ENCODE measurements around the gene KANSL2.
"Not testable (repeated sequence)": the region's sequence is repeated elsewhere in the genome, so short reads cannot be mapped to it uniquely, and the experiment has no call there.

KANSL2 gene, protein sequence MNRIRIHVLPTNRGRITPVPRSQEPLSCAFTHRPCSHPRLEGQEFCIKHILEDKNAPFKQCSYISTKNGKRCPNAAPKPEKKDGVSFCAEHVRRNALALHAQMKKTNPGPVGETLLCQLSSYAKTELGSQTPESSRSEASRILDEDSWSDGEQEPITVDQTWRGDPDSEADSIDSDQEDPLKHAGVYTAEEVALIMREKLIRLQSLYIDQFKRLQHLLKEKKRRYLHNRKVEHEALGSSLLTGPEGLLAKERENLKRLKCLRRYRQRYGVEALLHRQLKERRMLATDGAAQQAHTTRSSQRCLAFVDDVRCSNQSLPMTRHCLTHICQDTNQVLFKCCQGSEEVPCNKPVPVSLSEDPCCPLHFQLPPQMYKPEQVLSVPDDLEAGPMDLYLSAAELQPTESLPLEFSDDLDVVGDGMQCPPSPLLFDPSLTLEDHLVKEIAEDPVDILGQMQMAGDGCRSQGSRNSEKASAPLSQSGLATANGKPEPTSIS

DNA sequence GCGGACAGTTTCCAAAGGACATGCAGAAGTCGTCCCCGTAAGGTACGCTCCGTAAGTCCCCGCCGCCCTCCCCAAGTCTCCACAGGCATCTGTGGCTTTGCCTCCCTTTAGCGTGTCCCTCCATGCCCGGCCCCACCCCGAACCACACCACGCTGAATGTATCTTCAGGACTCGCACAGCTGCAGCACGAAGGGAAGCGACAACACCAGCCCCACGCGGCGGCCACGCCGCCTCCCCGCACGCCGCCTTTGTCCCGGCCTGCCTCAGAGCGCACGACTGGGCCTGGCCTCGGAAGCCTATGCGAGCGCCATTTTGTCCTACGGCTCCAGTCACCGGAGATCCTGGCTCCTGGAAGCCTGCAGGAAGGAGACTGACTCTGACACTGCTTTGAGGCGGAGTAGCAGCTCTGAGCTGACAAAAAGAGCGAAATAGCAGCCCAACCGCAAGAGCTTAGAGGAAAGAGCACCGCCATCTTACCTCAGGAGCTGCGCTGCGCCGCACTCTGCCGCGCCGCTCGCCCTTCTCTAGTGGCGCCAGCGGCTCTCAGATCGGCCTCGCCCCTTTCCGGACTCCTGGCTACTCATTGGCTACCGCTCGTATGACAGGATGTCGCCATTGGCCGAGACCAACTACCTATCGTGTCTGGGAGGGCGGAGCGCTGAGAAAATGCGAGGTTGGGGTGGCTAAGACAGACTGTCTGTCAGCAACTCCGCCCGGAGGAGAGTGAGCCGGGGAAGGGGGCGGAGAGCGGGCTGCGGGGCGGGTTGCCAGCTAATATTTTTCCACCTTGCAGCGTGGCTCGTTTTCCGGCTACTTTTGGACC lies at the start of gene KANSL2:
KANSL2 (minus strand) TSS at position 529 of the 823 bp plus-strand sequence. CDS start 606 bp downstream, outside the sequence.
- peak; percentile 98 for DNase-seq

DNA sequence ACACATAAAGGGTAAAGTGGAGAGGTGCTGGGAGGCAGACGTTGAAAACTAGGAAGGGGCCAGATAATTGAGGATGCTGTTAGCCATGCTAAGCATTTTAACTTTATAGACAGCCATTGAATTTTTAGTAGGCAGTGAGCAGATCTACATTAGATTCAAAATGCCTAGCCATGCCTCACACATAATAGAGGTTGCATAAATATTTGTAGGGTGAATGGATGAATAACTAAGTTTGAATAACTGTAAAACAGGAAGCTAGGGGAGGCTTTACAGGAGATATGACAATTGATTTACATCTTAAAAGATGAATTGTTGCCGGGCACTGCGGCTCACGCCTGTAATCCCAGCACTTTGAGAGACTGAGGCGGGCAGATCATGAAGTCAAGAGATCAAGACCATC lies 46.8 kb upstream of the KANSL2 start:
- DNase-seq, result no peak

DNA sequence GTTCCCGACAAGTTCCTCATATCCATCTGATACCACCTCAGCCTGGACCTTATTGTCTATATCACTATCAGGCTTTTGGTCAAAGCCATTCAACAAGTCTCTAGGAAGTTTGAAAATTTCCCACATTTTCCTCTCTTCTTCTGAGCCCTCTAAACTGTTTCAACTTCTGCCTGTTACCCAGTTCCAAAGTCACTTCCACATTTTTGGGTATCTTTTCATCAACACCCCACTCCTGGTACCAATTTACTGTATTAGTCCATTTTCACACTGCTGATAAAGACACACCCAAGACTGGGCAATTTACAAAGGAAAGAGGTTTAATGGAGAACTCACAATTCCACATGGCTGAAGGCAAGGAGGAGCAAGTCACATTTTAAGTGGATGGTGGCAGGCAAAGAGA lies 38.7 kb upstream of the KANSL2 start:
- not testable (repeated sequence) for DNase-seq

DNA sequence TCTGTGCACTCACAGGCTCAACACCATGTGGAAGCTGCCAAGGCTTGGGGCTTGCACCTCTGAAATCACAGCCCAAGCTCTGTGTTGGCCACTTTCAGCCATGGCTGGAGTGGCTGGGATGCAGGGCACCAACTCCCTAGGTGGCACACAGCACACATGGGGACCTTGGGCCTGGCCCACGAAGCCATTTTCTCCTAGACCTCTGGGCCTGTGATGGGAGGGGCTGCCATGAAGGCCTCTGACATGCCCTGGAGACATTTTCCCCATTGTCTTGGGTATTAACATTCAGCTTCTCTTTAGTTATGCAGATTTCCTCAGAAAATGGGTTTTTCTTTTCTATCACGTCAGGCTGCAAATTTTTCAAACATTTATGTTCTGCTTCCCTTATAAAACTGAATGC lies 38.1 kb upstream of the KANSL2 start:
- not testable (repeated sequence) for DNase-seq

DNA sequence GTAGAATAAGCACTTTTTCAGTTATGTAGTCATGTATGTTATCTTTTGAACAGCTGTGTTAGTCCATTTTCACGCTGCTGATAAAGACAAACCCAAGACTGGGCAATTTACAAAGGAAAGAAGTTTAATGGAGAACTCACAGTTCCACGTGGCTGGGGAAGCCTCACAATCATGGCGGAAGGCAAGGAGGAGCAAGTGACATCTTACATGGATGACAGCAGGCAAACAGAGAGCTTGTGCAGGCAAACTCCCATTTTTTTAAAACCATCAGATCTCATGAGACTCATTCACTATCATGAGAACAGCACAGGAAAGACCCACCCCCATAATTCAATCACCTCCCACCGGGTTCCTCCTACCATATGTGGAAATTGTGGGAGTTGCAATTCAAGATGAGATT lies 37.0 kb upstream of the KANSL2 start:
- not testable (repeated sequence) for DNase-seq

DNA sequence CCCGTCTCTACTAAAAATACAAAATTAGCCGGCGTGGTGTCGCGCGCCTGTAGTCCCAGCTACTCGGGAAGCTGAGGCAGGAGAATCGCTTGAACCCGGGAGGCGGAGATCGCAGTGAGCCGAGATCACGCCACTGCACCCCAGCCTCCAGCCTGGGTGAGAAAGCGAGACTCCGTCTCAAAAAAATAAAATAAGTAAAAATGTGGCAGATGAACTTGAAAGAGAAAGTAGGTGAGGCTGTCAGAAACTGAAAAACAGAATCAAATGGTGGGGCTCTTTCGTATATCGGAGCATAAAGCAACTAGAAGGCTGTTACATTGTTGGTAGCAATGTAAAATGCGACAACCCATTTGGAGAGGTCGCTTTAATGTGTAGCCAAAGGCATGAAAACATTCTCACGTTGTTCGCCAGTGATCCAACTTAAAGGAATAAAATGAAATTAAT lies 35.2 kb upstream of the KANSL2 start:
- DNase-seq, result no peak

DNA sequence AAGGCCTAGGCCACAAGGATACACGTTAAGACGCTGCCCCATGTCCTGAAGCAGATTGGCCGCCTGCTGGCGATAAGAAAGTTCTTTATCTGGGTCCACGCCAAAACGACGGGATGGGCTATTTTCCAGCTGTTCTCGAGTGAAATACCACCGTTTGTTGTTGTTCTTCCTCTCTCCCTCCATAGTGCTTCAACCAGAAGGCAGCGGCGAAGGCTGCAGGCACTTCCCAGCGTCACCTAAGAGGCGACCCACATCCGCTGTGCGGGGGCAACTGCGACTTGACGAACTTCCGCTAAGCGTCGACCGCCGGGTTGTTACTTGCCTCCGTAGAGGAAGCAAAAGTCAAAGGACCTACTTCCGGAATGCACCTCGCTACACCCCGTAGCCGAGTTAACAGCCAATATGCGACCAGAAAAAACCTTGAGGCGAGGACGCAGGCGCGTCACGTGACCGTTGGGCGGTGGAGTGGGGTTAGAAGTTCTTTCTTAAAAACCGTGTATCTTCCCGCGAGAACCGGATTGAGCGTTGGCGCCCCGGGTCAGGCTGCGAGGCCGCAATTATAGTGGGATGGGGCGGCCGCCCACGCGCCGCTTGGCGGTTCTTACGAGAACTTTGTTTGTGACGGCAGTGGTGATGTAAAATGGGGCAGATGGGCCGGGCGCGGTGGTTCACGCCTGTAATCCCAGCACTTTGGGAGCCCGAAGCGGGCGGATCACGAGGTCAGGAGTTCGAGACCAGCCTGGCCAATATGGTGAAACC lies 34.6 kb upstream of the KANSL2 start, which contains the start of gene CCNT1:
CCNT1 (minus strand) TSS at position 215 of the 759 bp plus-strand sequence; CDS start at position 183, 32 bp downstream.
- DNase-seq, result peak; percentile 100

DNA sequence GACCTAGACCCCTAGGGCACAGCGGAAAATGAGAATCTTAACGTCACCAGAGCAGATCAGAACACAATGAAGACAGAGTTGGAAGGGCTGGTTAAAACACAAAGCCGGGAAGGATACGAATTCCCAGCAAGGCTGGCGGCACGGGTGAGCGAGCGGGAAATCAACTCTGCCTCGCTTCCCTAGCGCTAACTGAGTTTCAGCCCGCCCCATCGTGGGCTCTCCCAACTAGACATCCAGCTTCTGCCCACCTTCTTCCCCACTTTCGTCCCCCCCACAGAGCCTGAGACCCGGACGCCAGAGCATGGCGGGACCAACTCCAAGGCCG lies 34.1 kb upstream of the KANSL2 start:
- DNase-seq, result no peak

DNA sequence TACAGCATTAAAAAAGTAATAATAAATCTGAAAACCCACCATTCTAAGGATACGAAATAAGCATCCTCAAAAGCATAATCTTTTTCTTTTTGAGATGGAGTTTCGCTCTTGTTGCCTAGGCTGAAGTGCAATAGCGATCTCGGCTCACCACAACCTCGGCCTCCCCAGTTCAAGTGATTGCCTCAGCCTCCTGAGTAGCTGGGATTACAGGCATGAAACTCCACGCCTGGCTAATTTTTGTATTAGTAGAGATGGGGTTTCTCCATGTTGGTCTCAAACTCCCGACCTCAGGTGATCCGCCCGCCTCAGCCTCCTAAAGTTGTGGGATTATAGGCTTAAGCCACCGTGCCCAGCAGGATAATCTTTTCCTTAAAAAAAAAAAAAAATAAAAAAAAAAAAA lies 30.2 kb upstream of the KANSL2 start:
- no peak for DNase-seq

DNA sequence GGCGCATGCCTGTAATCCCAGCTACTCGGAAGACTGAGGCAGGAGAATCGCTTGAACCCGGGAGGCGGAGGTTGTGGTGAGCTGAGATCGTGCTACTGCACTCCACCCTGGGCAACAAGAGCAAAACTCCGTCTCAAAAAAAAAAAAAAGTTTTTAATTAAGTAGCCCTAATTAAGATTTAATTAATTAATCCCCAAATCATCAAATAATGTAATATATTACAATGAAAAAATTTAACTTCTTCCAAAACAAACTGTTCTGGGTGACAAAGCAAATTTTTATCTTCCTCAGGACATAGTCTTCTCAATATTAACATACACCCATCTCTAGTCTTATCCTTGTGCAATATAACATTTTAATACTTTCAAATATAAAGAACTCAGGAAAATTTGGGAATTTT lies 16.8 kb upstream of the KANSL2 start:
- DNase-seq, result not testable (repeated sequence)

DNA sequence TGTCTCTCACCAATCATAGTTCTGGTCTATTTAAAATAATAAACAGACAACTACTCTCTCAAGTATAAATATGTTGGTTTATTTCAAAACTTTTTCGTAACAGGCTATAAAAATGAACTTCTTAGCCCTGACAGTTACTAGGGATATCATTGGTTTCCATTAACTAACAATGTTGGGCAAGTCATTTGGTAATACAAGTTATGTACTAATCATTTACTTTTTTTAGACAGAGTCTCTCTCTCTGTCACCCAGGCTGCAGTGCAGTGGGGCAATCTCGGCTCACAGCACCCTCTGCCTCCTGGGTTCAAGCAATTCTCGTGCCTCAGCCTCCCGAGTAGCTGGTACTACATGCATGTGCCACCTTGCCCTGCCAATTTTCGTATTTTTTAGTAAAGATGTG lies 14.6 kb upstream of the KANSL2 start:
- no peak for DNase-seq

DNA sequence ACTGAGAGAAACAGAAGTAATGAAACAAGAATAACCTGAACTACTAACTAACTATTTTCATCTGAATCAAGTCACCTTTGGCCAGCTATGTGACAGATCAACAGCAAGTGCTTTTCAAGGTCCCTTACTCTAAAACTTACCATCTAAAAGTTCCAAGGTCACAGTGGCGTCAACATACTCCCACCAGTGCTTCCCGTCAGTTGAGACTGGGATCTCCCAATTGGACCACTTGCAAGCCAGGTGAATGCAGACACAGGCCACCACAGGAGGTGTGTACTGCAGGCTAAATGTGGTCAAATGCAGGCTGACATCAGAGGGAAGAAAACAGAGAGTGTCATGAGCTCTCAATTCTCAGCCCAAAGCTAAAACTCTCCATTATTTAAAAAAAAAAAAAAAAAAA lies 13.8 kb upstream of the KANSL2 start:
- no peak for DNase-seq

DNA sequence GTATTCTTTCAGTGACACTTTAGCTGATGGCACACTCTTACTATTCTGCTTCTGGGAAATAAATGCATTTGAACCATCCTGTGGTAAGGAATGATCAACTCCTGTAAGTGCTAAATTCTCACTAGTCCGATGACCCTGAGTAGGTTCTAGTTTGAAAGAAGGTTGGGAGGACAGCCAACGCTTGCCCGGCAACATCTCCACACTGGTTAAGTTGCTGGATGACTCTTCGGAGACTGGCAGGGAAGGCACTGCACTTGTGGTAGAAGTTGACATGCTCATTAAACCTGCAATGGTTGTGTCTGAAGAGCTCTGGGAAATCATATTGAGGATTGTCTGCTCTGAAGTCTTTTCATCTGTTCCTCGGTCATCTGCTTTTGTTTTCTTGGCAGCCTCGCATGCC lies 12.0 kb upstream of the KANSL2 start:
- no peak for DNase-seq

DNA sequence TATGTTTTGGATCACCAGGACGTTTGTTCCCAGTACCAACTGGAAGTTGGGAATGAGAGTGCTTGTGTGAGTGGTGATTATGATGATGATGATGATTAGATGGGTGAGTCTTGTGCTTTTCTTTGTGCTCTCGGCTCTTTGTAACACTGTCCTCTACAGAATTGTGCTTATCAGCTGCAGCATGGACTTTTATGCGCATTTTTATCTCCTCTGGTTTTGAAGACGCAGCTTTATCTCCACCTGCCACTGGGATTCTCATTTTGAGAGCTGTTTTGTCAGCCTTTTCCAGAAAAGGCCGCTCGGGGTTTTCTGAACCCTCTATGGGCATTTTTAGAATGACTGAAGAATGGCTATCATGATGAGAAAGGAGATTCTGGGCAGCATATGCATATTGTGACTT lies 11.5 kb upstream of the KANSL2 start:
- no peak for DNase-seq

DNA sequence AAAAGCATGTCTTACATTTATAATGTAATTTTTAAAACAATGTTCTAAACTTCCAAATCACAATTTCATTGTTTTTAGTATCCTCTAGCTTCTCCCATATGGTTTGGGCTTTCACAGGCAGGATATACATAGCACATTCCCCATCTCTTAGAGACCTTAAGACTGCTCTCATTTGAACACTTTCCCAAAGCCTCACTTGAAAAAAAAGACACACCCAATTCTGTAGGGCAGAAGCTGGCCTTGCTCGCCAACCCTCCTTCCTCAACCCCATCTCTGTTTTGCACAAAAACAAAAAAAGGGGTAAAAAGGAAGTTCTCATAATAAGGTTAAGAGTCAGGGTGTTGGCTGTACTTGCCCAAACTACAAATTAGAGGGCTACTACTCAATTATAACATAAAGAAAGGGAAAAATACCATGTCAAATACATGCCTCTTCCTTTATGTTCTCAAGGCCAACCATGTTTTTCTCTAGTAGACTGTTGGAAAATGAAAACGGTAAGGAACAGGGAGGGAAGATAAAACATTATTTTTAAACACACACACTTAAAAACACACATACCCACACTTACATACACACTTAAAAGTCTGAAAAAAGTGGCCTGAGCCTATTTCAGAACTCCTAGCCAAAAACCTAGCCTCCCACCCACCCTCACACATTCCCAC lies 9.9 kb upstream of the KANSL2 start:
- DNase-seq, result no peak

DNA sequence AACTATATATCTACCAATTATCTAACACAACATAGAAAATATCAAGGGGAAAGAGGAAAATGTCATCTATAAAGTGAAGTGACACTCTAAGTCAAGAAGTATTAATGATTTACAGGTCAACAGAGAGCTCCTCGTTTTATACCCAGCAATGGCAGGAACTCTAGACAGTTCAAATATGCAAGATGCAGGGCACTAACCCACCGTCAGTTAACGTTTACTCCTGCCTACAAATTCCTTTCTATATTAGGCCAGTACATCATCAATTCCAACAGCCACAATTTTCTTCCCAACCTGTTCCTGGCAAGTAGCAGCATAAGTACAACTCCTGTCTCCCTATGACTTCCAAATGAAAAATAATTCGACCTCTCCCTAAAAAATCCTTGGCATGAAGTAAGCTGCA lies 9.0 kb upstream of the KANSL2 start:
- no peak for DNase-seq

DNA sequence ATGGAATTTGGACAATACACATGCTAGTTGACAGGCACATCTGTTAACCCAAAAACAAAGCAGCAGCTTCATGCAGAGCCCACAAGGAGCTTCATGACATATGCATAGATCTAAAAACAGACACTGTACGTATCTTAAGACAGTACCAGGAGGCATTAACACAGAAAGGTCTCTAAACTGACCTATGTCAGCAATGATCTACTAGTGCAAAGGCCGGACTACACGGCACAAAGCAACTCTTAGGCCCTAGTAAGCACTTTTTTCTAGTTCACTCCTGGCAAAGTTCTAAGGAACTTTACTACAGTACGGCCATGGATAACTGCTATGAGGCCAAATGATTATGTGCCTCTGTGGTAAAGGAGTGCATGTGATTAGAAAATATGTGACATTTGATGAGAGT lies 8.4 kb upstream of the KANSL2 start:
- no peak for DNase-seq

DNA sequence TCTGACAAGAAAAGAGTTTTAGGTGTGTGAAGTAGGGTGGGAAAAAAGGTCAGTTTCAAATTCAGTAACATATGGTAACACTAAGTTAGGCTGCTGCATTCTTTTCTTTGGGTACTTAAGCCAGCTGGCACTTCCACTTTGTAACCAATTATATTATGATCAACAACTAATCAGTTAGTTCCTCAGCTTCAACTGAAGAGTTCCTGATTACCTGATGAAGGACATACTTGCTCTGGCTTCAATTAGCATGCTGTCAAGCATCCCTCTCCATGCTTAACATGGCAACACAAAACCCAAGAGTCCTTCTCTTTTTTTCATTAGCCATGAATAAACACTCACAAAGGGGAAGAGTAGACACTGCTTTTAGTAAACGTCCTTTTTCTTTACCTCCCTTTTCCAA lies 6.8 kb upstream of the KANSL2 start:
- DNase-seq, result no peak

DNA sequence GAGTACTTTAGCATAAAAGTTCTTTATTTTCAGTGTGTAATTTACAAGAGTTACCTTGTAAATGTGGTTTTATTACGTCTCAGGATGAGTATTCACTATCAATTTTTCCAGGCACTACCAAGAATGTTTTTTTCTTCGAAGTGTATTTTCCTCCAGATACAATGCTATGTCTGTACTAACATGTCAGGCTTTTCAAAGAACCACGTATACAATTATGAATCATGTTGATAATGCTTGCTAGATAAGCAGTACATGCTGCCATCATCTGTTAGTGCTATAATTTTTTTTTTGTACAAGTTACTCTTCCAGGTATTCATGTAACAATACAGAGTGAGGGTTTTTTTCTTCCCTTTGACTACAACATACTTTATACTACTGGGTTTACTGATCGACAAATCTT lies 5.6 kb upstream of the KANSL2 start:
- no peak for DNase-seq

DNA sequence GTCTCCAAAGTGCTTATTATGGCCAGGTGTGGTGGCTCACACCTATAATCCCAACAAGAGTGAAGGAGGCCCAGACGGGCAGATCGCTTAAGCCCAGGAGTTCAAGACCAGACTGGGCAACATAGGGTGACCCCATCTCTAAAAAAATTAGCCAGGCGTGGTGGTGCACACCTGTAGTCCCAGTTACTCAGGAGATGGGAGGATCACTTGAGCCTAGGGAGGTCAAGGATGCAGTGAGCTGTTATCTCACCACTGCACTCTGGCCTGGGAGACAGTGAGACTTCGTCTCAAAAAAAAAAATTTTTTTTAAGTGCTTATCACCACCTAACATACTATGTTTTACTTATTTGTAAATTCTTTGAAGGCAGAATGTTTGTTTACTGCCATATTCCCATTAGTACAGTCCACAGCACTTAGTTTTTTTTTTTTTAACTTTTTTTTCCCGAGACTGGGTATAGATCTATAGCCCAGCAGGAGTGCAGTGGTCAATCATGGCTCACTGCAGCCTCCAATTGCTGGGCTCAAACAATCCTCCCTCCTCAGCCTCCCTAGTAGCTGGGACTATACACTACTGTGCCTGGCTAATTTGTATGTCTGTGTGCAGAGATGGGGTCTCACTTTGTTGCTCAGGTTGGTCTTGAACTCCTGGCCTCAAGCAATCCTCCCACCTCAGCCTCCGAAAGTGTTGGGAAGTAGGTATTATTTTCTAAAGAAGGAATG lies 4.7 kb upstream of the KANSL2 start:
- DNase-seq, result no peak

DNA sequence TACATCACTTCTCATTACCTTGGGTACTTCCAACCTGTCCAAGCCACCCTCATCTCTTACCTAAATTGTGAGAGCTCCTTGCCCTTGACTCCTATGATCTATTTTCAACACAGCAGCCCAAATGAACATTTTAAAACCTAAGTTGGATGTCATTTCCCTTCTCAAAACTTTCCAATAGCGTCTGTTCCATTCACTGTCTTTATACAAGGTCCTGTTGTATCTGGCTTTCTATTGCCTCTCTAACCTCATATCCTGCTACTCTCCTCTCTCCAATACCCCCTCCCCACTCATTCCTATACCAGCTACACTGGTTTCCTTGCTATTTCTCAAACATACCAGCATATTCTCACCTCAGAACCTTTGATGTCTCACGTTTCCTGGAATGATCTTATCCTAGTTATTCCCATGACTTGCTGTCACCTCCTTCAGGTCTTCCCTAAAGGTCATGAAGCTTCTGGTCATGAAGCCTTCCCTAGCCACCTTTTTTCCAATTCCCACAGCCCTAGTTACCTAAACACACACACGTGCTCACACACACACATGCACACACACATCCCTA lies 4.1 kb upstream of the KANSL2 start:
- DNase-seq, result no peak

DNA sequence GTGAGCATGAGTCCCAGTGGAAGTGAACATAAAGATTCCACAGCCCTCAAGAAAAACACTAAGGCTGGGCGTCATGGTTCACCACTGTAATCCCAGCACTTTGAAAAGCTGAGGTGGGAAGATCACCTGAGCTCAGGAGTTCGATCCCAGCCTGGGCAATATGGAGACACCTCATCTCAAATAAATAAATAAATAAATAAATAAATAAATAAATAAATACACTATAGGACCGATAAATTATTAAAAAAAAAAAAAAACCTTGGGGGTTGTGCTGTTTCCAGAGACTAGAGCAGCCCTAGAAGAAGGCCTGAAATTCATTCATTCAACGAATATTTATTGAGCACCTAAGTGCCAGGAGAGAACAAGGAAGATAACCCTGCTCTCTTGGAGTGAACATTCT lies 1.5 kb upstream of the KANSL2 start:
- no peak for DNase-seq

All from CD4-positive, alpha-beta T cell treated with Interleukin-17A for 1 hour (primary cell).